Sigmoid colon (tissue), 7 donors: ENCODE measurements around the gene GCSAM. TPM values are rescaled to one million over a fixed set of nuclear protein-coding genes. Genes with fewer than 3 reads are reported as not detected.

Source experiments
- DNase-seq: peaks from one replicate; pipeline ENCODE4 v3.0.0-alpha.2; 2019
- H3K27ac ChIP-seq, 4 donors: fragments of 200-600 bp; sonication (generic); one replicate each; pipeline ENCODE4 v1.5.1; 2016 to 2019; ENCODE audit warnings: mild to moderate bottlenecking in 1 of 4
- H3K27me3 ChIP-seq, 3 donors: fragments of 200-600 bp; sonication (generic); one replicate each; pipeline ENCODE4 v1.5.1; 2019; ENCODE audit warnings: mild to moderate bottlenecking in 1 of 3
- H3K36me3 ChIP-seq, 4 donors: fragments of 200-600 bp; sonication (generic); one replicate each; pipeline ENCODE4 v1.5.1; 2016 to 2019
- H3K4me1 ChIP-seq, 4 donors: fragments of 200-600 bp; sonication (generic); one replicate each; pipeline ENCODE4 v1.5.1; 2017 to 2019
- H3K4me3 ChIP-seq, 4 donors: fragments of 200-600 bp; sonication (generic); one replicate each; pipeline ENCODE4 v1.5.1; 2017 to 2019; ENCODE audit warnings: mild to moderate bottlenecking in 2 of 4, moderate library complexity in 1 of 4
- H3K9me3 ChIP-seq, 4 donors: fragments of 200-600 bp in 3 of 4; sonication (generic) in 3 of 4; one replicate each; pipeline versions ENCODE4 v1.5.1 to v1.6.1; 2013 to 2019
- EP300 ChIP-seq, 4 donors: sonication (generic); formaldehyde crosslinking; IDR thresholded peaks; one replicate each; pipeline ENCODE4 v1.6.1; 2017; ENCODE audit warnings: antibody characterized with exemption in 4 of 4
- POLR2A ChIP-seq, 2 donors: fragments of 450-650 bp; IDR thresholded peaks; one replicate each; pipeline ENCODE4 v1.6.1; 2016; ENCODE audit warnings: antibody characterized with exemption in 2 of 2, mild to moderate bottlenecking in 2 of 2, moderate library complexity in 2 of 2
- POLR2AphosphoS5 ChIP-seq, 4 donors: sonication (generic); formaldehyde crosslinking; IDR thresholded peaks; one replicate each; pipeline ENCODE4 v1.6.1; 2017; ENCODE audit warnings: antibody characterized with exemption in 4 of 4
- WGBS, 2 donors: extraction: QIAGEN DNeasy Blood & Tissue Kit; methylation state at CpG; one replicate each; pipeline ENCODE4 v1.1.7; 2013; 5-methylcytosine and 5-hydroxymethylcytosine counted together
- intact Hi-C: fragments of 100-400 bp; cut with DNase I; formaldehyde crosslinking; loops from one replicate; pipeline ENCODE4 v1.15.1; 2023
- polyA plus RNA-seq, 3 donors: library from polyadenylated mRNA; stranded (reverse); fragments of 200-250 nt; gene quantifications; one replicate each; pipeline ENCODE4 v1.2.3, GENCODE V29; 2013
- total RNA-seq, 4 donors: library from RNA; depleted of rRNA; stranded (reverse); fragments of >200 nt; gene quantifications; one replicate each; pipeline ENCODE4 v1.1.0, GENCODE V29; 2016
- TF ChIP-seq, protein P1 (sequence below), 4 experiments: fragments of 450-650 bp in 3 of 4; fragments of 200-600 bp in 1 of 4; IDR thresholded peaks; one replicate each; pipeline ENCODE4 v1.5.1; 2016 to 2019; ENCODE audit warnings: antibody characterized with exemption in 4 of 4, mild to moderate bottlenecking in 3 of 4, moderate library complexity in 2 of 4
- donor health status: healthy with polysubstance abuse.
- donor health status: Bipolar disorder and iron deficiency.
- donor health status: healthy.

The GCSAM gene
- total and polyA plus RNA-seq, 7 donors = 0.69 to 8.4 TPM; not detected in 5

DNA sequence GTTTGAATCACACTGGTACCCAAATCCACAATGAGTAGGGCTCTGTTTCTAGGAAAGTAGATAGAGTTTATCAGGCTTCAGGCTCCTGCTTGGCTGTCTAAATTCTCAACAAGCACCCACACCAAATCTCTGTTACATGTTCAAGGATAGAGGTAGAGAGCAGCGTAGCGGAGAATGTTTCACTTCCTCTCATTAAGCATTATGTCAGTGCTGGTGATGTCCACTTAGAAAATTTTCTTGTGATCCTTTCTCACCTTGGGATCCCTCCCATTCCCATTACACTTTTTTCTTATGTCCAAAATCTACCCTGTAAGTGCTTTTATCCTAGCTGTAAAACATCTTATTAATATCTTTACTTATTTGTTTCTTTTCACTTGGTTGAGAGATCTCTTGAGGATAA is 34.7 kb upstream of the GCSAM start:
- no peak for DNase-seq
- H3K4me3 ChIP-seq = no peak overlapping the region
- H3K36me3 ChIP-seq = no peaks in the 10 kb centered on the region
- H3K27me3 ChIP-seq = no peaks in the 10 kb centered on the region
- no peaks in the 10 kb centered on the region for H3K4me1 ChIP-seq
- no peak overlapping the region for H3K27ac ChIP-seq
- no peaks in the 10 kb centered on the region for H3K9me3 ChIP-seq
- no peak for TF ChIP-seq EP300 (IDR thresholded peaks at IDR 0.05)
- TF ChIP-seq POLR2A (IDR thresholded peaks at IDR 0.05) = no peak
- no peak for TF ChIP-seq POLR2AphosphoS5 (IDR thresholded peaks at IDR 0.05)
- TF ChIP-seq, protein P1, sequence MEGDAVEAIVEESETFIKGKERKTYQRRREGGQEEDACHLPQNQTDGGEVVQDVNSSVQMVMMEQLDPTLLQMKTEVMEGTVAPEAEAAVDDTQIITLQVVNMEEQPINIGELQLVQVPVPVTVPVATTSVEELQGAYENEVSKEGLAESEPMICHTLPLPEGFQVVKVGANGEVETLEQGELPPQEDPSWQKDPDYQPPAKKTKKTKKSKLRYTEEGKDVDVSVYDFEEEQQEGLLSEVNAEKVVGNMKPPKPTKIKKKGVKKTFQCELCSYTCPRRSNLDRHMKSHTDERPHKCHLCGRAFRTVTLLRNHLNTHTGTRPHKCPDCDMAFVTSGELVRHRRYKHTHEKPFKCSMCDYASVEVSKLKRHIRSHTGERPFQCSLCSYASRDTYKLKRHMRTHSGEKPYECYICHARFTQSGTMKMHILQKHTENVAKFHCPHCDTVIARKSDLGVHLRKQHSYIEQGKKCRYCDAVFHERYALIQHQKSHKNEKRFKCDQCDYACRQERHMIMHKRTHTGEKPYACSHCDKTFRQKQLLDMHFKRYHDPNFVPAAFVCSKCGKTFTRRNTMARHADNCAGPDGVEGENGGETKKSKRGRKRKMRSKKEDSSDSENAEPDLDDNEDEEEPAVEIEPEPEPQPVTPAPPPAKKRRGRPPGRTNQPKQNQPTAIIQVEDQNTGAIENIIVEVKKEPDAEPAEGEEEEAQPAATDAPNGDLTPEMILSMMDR (IDR thresholded peaks at IDR 0.05) = no peak
- intact Hi-C loops = no loop called here
- 79 to 95% methylated on average over 2 of the region's 2 CpGs for WGBS, 2 donors

DNA sequence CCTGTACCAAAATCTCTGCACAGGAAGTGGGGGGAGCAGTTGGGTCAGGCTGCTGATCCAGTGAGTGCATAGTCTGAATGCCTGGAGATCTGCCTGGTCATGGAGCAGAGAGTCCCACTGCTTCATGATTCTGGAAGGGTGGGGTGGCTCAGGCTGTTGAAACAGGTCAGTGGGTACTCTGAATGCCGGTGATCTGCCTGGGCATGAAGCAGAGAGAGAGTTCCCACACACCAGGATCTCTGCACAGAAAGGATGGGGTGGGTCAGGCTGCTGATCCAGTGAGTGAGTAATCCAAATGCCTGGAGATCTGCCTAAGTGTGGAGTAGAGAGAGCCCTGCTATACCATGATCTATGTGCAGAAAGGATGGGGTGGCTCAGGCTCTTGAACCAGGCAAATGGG is 16.1 kb upstream of the GCSAM start:
- no peak overlapping the region for H3K4me3 ChIP-seq
- H3K27me3 ChIP-seq = no peaks in the 10 kb centered on the region
- peaks cover 0 to 3% (median 0%) of the 10 kb centered on the region in 4 donors for H3K9me3 ChIP-seq
- no peak for DNase-seq
- H3K4me1 ChIP-seq = peaks cover 0 to 7% (median 0%) of the 10 kb centered on the region in 4 donors
- 97 to 100% methylated on average over 1 of the region's 1 CpG for WGBS, 2 donors
- no peak for TF ChIP-seq POLR2AphosphoS5 (IDR thresholded peaks at IDR 0.05)
- TF ChIP-seq POLR2A (IDR thresholded peaks at IDR 0.05) = no peak
- no peak overlapping the region for H3K27ac ChIP-seq
- intact Hi-C loops = no loop called here
- H3K36me3 ChIP-seq = no peaks in the 10 kb centered on the region

DNA sequence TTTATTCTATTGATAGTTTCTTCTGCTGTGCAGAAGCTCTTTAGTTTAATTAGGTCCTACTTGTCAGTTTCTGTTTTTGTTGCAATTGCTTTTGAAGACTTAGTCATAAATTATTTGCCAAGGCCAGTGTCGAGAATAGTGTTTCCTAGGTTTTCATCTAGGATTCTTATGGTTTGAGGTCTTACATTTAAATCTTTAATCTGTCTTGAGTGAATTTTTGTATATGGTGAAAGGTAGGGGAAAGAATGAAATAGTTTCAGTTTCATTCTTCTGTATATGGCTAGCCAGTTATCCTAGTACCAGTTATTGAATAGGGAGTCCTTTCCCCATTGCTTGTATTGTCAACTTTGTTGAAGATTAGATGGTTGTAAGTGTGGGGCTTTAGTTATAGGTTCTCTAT is 10.6 kb upstream of the GCSAM start:
- no peak overlapping the region for H3K4me3 ChIP-seq
- intact Hi-C loops = no loop called here
- TF ChIP-seq, protein P1 (IDR thresholded peaks at IDR 0.05) = no peak
- DNase-seq = no peak
- no peaks in the 10 kb centered on the region for H3K27me3 ChIP-seq
- H3K27ac ChIP-seq = no peak overlapping the region
- WGBS, 2 donors = 67 to 89% methylated on average over 1 of the region's 1 CpG
- peaks cover 0 to 3% (median 0%) of the 10 kb centered on the region in 4 donors for H3K9me3 ChIP-seq
- no peaks in the 10 kb centered on the region for H3K36me3 ChIP-seq
- no peaks in the 10 kb centered on the region for H3K4me1 ChIP-seq

DNA sequence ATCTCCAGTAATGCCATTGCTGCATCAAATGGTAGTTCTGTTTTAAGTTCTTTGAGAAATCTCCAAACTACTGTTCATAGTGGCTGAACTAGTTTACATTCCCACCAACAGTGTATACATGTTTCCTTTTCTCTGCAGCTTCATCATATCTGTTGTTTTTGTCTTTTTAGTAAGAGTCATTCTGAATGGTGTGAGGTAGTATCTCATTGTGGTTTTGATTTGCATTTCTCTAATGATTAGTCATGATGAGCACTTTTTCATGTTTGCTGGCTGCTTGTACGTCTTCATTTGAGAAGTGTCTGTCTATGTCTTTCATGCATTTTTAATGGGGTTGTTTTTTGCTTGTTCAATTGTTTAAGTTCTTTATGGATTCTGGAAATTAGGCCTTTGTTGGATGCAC is 10.2 kb upstream of the GCSAM start:
- Histone ChIP-seq H3K9me3 (peaks cover 0 to 3% (median 0%) of the 10 kb centered on the region in 4 donors), H3K27me3 (no peaks in the 10 kb centered on the region), H3K4me1 (no peaks in the 10 kb centered on the region), H3K4me3 (no peak overlapping the region), H3K36me3 (no peaks in the 10 kb centered on the region), H3K27ac (no peak overlapping the region)
- intact Hi-C loops = no loop called here
- 81 to 89% methylated on average over 1 of the region's 1 CpG for WGBS, 2 donors
- no peak for DNase-seq
- TF ChIP-seq EP300 (IDR thresholded peaks at IDR 0.05) (no peak), POLR2AphosphoS5 (IDR thresholded peaks at IDR 0.05) (no peak), POLR2A (IDR thresholded peaks at IDR 0.05) (no peak)
- TF ChIP-seq, protein P1 (IDR thresholded peaks at IDR 0.05) = no peak

DNA sequence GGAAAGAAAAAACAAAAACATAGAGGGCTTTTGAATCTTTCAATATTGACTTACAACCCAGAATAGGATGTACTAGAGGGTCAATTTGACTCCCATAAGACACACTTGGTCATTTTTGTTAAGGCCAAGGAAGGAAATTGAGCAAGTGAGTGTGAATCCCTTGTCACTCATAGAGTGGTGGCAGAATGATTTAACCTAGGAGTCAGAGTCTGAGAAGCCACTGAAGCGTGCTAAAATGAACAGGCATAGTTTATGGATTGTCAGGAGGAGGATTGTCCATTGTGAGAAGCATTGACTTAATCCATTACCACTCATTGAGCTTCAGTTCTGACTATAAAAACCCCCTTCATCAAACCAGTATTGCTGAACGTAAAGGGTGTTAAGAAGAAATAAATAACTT is 8.2 kb upstream of the GCSAM start:
- H3K27me3 ChIP-seq = no peaks in the 10 kb centered on the region
- no peak overlapping the region for H3K27ac ChIP-seq
- DNase-seq = no peak
- TF ChIP-seq POLR2AphosphoS5 (IDR thresholded peaks at IDR 0.05) = no peak
- no peak for TF ChIP-seq POLR2A (IDR thresholded peaks at IDR 0.05)
- TF ChIP-seq, protein P1 (IDR thresholded peaks at IDR 0.05) = no peak
- no peak for TF ChIP-seq EP300 (IDR thresholded peaks at IDR 0.05)
- intact Hi-C loops = no loop called here
- WGBS, 2 donors = 87 to 88% methylated on average over 2 of the region's 2 CpGs
- H3K4me3 ChIP-seq = no peak overlapping the region
- no peaks in the 10 kb centered on the region for H3K4me1 ChIP-seq
- H3K9me3 ChIP-seq = no peaks in the 10 kb centered on the region
- H3K36me3 ChIP-seq = no peaks in the 10 kb centered on the region
